ENCODE data around the gene SCARF1.

- TF ChIP-seq YY1 (IDR thresholded peaks at IDR 0.05; ENCODE audit: insufficient read depth, insufficient read length) (no peak), ZNF274 (IDR thresholded peaks at IDR 0.05; ENCODE audit: low read depth, low read length) (no peak)
Observed at GRCh38 chr17:1601571-1601970, 44.0 kb downstream of the SCARF1 start.

Measured in NT2/D1 (cell line).